GM18861 (cell line): Measurements from ENCODE around the gene TECPR1.

Source experiments
- ATAC-seq: cut with Tn5 transposase; IDR thresholded peaks from one replicate; pipeline ENCODE4 v1.9.1; 2021; ENCODE audit not compliant: unreplicated experiment

TECPR1 gene, protein sequence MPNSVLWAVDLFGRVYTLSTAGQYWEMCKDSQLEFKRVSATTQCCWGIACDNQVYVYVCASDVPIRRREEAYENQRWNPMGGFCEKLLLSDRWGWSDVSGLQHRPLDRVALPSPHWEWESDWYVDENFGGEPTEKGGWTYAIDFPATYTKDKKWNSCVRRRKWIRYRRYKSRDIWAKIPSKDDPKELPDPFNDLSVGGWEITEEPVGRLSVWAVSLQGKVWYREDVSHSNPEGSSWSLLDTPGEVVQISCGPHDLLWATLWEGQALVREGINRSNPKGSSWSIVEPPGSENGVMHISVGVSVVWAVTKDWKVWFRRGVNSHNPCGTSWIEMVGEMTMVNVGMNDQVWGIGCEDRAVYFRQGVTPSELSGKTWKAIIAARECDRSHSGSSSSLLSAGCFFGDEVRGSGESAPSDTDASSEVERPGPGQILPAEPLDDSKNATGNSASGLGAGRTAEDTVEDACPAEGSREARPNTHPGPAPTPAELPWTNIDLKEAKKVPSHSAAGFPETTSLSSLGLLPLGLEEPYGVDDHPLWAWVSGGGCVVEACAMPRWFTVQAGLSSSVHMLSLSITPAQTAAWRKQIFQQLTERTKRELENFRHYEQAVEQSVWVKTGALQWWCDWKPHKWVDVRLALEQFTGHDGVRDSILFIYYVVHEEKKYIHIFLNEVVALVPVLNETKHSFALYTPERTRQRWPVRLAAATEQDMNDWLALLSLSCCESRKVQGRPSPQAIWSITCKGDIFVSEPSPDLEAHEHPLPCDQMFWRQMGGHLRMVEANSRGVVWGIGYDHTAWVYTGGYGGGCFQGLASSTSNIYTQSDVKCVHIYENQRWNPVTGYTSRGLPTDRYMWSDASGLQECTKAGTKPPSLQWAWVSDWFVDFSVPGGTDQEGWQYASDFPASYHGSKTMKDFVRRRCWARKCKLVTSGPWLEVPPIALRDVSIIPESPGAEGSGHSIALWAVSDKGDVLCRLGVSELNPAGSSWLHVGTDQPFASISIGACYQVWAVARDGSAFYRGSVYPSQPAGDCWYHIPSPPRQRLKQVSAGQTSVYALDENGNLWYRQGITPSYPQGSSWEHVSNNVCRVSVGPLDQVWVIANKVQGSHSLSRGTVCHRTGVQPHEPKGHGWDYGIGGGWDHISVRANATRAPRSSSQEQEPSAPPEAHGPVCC

DNA sequence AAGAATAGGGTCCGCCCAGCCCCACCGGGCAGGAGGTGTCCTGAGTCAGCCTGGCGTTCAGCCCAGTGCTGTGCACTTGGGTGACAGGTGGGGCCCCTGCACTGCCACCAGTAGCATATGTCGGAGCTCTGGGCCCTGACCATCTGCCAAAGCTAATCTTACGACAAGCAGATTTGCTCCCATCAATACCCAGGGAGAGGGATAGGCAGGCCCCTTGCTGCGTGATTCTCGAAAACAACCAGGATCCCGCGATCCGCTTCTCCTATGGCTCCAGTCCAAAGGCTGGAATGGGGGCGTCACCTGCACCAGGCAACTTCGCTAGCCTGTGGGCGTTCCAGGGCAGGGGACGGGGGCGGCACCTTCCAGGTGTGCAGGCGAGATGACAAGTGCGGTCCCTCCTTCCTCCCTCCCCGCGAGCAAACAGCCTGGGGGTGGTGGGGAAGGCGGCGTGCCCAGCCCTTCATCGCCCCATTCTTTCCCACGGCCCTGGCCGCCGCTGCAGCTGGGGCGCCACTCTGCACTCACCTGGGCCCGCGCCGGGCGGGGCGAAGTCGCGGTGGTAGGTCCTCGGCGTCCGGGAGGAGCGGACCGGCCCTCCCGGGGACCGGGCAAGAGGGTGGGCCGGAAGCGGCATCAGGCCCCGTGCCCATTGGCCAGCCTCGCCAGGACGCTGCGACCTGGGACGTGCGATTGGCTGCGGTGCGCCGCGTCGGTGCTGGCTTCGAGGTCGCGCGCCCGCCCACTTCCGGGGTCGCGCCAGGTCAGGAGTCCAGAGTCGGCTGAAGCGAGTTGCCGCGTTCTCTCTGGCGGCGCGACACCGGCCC lies at the start of gene TECPR1:
Gene TECPR1 (minus strand): TSS at position 632 of the 824 bp plus-strand sequence. CDS start 6,086 bp downstream, outside the sequence.
- ATAC-seq = peak; percentile 97

DNA sequence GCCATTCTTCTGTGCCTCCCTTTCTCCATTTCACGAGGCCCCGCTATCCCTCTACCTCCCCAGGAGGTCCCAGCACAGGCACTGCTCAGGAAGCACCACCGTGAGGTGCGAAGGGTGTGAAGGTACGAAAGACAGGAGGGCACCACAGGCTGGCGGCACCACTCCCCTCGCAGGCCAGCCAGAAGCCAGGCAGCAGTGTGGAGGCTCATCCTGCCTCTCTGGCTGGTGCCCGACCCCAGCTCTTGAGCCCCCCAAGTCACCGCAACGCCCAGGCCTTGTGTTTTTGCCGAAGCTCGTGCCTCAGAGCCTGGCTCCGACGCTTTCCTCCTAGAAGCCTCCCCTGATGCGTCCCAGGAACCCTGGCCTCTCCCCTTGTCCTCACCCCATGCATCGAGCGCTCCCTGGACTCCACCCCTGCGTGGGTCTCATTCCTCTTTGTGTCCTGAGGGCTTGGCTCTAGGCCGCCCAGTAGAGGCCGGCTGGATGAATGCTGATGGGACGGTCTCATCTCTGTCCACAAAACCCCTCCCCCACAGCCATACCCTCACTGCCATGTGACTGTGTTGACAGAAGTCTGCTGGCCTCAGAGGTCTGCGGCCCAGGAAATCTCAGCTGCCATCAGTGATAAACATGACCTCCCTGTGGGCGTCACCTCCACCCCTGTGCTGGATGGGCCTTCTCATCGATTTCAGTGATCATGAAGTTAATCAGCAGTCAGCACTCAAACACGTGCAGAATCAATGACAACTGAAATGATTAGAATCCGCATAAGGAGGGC lies 48.8 kb upstream of the TECPR1 start:
- no peak for ATAC-seq

DNA sequence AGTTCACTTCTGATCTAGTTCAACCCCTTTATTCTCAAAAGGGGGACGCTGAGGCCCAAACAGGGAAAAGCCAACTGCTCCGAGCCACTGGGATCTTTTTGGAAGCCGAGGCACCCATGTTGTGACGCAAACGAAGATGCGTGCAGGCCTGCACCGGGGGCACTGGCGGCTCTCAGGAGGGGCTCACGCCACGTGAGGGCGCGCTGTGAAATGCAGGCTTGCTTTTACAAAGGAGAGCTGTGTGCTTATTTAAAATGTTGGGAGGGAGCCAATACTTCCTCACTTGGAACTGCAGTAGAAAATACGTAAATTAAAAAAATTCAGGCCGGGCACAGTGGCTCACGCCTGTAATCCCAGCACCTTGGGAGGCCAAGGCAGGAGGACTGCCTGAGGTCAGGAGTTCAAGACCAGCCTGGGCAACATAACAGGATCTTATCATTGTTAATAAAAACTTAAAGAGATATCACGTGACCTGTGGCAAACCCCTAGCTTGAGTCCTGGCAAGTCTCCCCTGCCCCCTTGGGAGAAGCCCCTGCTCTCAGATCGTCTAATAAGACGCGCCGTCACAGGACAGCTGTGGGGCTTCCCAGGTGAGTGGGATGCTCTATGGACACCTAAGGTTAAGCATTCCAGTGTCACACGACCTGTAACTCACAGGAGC lies 45.7 kb upstream of the TECPR1 start:
- ATAC-seq = no peak

DNA sequence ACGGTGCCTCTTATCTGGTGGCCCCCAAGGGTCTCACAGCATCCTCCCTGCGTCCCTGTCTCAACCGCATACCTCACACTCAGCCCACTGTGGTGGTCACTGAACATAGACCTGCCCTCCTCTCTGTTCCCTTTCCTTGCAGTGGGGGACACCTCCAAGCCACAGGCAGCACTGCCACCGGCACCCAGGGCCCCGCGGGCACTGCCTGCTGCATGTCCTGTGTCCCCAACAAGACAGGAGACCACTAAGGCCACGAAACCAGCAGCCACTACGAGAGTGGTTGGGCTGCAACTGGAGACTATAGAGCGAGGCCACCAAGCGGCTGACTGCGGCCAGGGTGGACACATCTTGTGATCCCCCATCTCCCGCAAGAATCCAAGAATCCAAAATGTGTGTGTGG lies 44.8 kb upstream of the TECPR1 start:
- ATAC-seq = no peak

DNA sequence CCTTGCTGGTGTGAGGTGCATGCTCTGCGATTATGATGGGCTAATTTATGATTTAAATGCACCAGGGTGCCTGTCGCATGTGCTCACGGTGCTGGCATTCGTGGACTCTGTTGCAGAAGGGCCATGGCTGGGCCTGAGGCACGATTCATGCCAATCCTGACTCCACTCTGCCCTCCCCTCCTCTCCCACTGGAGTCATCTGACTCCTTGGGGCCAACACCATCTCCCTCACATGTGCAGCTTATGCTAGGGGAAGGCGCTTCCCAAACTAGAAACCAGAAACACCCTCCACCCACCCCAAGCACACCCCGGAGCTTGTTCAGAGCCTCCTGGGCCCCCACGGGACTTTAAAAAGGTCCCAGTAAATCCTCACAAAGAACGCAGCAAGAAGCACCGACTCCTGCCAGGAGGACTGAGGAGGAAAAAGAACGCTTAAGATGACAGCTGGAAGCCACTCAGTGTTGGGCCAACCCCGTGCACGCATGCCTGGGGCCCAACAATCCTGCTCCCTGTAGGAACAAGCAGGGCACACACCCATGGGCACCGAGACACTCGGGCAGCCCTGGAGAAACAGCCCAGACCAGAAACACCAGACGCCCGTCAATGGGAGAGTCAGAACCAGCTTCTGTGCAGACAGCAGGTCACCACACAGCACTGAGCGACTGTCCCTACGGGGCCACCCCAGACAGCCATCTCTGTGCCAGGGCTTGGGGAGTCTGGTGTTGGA lies 43.6 kb upstream of the TECPR1 start:
- ATAC-seq = no peak

DNA sequence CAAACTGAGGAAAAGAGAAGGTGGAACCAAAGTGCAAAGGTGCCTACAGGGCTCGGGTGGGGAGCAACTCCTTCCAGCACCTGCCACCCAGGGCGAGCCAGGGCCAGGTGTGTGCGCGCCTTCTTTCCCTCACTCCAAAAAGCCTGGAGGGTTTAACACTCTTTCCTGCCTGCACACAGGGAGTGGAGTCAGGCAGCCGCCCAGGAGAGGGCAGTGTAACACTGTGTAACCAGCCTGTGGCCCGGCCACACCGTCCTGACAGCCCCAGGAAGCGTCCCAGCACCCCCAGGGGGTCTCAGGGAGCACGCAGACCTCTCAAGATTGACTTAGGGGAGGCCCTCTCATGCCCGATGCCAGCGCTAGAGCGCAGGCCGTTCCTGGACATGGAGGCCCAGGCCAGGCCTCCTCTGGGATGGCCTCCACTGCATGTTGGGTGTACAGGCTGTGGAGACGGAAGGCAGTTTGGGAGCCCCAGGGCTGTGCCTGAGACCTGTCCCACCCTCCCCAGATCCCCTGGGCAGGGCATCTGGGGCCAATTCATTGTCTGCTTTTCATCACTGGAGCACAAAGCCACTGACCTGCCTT lies 42.9 kb upstream of the TECPR1 start:
- peak; percentile 68 for ATAC-seq

DNA sequence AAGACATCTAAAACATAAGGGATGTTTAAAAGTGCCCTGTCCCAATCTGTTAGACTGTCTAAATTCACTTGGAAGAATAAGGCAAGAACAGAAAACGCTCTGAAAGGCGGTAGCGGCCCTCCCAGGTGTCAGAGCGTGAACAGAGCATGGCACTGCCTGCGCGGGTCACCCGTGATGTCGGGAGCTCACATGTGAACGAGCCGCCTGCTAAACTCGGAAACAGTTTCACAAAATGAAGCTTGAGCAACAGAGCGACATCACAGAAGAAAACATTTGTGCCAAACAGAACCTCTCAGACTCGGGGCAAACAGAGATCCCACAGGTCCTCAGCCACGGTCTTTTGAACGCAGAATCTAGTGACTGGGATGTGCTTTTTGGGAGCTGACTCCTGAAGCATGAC lies 42.3 kb upstream of the TECPR1 start:
- no peak for ATAC-seq

DNA sequence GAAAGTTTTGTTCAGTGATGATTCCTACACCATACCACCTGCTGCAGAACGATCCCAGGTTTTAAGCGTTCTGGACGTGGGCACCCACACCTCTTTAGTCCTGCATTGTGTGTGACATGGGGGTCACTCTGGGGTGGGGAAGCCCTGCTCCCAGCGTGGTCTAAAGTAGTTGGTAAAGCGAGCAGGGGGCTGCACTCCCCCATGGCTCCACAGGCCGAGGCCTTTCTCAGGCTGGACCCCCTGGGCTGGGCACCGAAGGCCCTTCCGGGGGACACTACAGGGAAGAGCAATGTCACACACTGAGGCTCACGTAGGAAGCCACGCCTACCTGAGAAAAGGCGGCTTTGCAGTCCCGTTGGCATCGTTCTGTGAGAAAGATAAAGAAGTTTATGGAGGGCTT lies 41.7 kb upstream of the TECPR1 start:
- ATAC-seq = no peak

DNA sequence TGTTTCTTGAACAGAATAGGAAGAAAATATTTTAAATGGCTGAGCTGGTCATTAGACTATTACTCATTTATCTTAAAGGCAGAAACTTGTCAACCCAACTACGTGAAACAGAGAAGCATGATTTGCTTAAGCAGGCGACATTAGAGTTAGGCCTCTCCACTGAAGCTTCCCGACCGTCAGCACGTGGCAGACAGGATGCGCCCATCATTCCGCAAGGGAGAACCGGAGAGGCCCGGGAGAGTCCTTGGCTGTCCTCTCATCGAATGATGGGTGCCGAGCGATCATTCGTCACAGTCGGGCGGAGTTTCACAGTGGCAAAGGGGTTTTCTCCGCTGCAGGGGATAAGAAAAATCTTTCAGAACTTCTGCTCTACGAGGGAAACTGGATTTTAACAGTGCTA lies 41.2 kb upstream of the TECPR1 start:
- ATAC-seq = no peak

DNA sequence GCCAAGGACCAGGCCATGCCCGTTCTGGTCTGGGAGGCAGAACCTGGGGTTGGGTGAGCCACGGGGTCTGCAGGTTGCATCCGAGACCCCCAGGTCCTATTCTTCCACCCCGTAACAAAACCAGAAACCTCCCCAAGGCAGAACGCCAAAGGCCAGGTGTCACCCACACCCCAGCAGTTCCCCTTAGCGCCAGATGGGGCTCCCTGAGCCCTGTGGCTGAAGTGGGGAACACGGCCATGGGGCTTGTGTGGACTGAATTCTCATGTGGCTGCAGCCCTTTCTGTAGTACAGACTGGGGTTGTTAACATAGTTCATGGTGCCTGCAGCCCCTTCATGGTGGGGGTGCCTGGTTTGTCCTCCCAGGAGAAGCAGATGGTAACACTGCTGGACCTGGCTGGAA lies 39.7 kb upstream of the TECPR1 start:
- no peak for ATAC-seq

DNA sequence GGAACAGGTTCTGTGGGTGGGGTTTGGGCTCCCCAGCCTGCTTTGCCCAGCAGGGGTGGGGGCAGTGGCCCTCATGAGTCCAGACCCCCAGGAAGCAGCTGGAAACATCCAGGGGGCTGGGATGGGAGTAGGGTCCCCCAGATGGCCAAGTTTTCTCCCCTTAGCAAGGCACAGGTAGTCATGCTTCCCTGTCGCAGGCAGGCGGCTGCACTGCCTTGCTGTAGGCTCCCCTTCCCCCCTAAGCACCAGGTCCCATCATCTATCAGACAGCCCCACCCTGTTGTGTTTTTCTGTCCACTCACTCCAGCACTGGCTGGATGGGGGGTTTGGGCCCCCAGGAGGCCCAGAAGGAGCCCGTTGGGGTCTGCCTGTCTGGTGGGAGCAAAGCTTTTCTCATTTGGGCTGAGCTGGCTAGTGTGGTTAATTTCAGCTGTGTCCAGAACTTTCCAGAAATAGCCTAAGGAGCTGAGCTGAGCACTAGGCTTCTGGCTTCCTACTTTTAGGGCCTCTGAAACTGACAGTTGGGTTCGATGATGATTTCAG lies 37.4 kb upstream of the TECPR1 start:
- ATAC-seq = no peak

DNA sequence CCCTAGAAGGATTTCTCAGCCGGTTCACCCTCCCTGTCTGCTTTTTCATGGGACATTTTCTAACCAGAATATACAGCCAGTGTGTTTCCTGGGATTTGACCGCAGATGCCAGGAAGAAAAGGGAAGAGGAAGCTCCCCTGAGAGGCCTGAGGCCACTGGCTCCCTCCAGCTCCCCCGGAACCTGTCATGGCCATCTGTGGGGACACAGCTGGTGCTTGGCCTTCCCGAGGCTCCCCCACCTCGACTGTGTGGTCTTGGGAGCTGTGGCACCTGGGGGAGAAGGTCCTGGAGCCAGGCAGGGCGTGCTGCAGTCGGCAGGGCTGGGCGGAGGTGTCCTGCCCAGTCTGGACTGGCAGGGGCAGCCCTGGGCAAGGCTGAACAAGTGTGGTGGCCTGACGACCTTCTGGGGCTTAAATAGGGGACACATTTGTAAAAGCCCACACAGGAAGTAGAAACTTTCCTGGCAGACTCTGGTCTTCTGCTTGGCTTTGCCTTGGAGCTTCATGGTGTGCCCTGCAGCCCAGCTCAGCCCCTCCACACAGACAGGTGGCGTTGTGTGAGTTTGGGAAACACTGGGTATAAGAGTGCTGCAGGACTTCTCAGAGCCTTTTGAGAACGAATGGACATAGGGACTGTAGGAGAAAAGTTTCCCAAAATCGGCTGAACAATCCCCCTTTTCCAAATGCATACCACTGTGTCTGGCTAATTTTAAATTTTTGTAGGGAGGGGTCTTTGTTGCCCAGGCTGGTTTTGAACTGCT lies 36.2 kb upstream of the TECPR1 start:
- ATAC-seq = no peak

DNA sequence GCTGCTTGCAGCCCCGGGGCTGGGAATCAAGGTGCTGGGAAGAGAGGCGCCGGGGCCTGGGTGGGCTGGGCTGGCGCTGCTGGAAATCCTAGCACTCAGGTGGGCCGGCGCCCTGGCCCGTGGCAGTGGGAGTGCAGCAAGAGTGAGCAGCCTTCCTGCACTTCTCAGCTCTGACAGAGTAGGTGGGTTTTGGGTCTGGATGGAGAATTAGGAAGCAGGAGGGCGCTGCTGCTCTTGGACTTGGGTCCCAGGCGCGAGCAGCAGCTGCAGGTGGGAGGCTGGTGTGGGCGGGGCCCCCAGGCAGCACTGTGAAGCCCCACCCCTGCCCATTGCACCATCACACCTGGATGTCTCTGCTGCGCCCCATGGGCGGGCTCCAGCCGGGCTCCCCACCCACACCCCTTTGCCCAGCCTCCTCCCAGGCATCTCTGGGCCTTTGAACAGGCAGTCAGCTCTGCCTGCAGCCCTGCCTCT lies 35.5 kb upstream of the TECPR1 start:
- no peak for ATAC-seq

DNA sequence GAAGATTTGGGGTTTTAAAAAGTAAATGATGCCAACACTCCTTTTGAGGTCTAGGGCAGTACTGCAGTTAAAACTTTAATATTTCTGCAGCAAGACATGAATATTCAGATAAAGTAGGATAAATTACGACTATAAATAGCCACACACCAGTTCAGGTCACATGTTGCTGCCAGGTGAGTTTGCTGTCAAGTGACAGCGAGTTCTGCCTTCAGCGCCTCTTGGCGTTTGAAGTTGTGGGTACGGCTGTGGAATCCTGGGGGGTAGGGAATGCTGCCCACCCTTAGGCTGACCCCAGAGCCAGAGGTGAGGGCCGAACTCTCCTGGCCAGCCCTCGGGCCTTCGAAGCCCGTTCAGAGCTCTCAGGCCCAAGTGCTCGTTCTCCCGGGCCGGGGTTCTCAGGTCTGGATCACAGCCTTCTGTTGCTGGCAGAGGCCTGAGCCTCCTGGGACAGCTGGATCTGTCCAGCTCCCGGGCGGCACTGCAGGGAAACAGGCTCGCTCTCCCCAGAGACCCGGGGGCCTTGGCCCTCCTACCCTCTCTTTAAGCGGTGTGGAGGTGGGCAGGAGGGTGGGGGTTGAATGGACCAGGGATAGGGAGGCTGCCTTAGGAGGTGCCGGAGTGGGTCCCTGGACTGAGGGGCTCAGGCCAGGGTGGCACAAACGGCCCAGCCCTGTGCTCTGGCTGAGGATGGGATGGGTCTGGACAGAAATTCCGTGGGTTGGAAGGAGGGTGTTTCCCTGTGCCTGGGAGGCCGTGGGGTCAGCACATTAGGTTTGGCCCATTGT lies 34.9 kb upstream of the TECPR1 start:
- ATAC-seq = no peak

DNA sequence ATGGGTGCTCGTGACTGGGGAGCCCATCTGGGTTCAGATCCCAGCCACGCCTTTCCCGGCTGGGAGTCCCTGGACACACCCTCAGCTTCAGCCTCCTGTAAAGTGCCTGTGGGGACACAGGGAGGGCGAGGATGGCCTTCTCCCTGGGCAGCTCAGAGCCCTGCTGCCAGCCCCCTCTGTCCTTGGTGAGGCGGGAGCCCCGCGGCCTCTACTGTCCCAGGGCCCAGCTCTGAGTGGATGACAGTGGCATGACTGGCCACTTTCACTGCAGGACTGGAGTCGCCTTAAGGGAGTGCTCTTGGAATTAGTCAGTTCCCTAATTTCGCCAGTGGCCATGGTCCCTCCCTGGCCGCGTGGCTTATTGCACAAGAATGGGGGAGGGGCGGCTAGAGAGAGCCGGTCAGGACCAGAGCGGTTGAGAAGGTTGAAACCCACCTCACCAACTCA lies 34.1 kb upstream of the TECPR1 start:
- ATAC-seq = no peak
